ENCODE results near the gene CDNF. TPM values are rescaled to one million over a fixed set of nuclear protein-coding genes. Genes with fewer than 3 reads are reported as not detected.
A peak's percentile ranks its signal among the peaks of the same experiment; 100 is the strongest.
"Not testable (repeated sequence)": the region's sequence is repeated elsewhere in the genome, so short reads cannot be mapped to it uniquely, and the experiment has no call there.

Gene CDNF
- total RNA-seq, 6 experiments from 2014 or later = 0.52 to 1.5 (median 0.97) TPM

GRCh38 chr10:14878266-14879123 lies 40.7 kb upstream of the CDNF start, which contains the start of gene SUV39H2:
TSS of gene SUV39H2 (plus strand) at chr10:14878866. CDS start at chr10:14878889, 23 bp downstream.
- peak within 1 kb of the TSS; percentile 96 for H3K4me3 Mint-ChIP-seq
- TF ChIP-seq CTCF (IDR thresholded peaks at IDR 0.05) = no peak
- no peaks in the 10 kb centered on the region for H3K36me3 Mint-ChIP-seq (ENCODE audit: low read depth)
- peak; percentile 90 for DNase-seq
- H3K27me3 Mint-ChIP-seq (ENCODE audit: insufficient read depth) = no peaks in the 10 kb centered on the region
- peaks cover 36% of the 10 kb centered on the region for H3K4me1 Mint-ChIP-seq (ENCODE audit: low read depth)
- peak within 1 kb of the TSS; percentile 90 for H3K27ac Mint-ChIP-seq
- no peaks in the 10 kb centered on the region for H3K9me3 Mint-ChIP-seq

GRCh38 chr10:14876764-14877163 lies 38.9 kb upstream of the CDNF start:
- Mint-ChIP-seq H3K9me3 (no peaks in the 10 kb centered on the region), H3K27me3 (ENCODE audit: insufficient read depth) (no peaks in the 10 kb centered on the region), H3K36me3 (ENCODE audit: low read depth) (no peaks in the 10 kb centered on the region), H3K4me1 (ENCODE audit: low read depth) (peaks cover 48% of the 10 kb centered on the region), H3K27ac (no peak overlapping the region), H3K4me3 (peak overlapping the region; percentile 96)
- DNase-seq = no peak
- no peak for TF ChIP-seq CTCF (IDR thresholded peaks at IDR 0.05)

- DNase-seq = no peak
- no peaks in the 10 kb centered on the region for H3K9me3 Mint-ChIP-seq
- H3K27ac Mint-ChIP-seq = no peak overlapping the region
- H3K36me3 Mint-ChIP-seq (ENCODE audit: low read depth) = peaks cover 6% of the 10 kb centered on the region; the same call in 1 of the 2 replicates
- H3K4me1 Mint-ChIP-seq (ENCODE audit: low read depth) = peaks cover 48% of the 10 kb centered on the region
- H3K27me3 Mint-ChIP-seq (ENCODE audit: insufficient read depth) = no peaks in the 10 kb centered on the region
- H3K4me3 Mint-ChIP-seq = no peak overlapping the region
- no peak for TF ChIP-seq CTCF (IDR thresholded peaks at IDR 0.05)
Measured at GRCh38 chr10:14875941-14876340, 38.1 kb upstream of the CDNF start.

- Mint-ChIP-seq H3K36me3 (ENCODE audit: low read depth) (peaks cover 17% of the 10 kb centered on the region; the same call in 1 of the 2 replicates), H3K27me3 (ENCODE audit: insufficient read depth) (no peaks in the 10 kb centered on the region)
Measured at GRCh38 chr10:14873090-14873760, 35.4 kb upstream of the CDNF start.

GRCh38 chr10:14864871-14865270 lies 27.0 kb upstream of the CDNF start:
- H3K9me3 Mint-ChIP-seq; H3K27ac Mint-ChIP-seq; H3K4me1 Mint-ChIP-seq (ENCODE audit: low read depth); H3K4me3 Mint-ChIP-seq; H3K27me3 Mint-ChIP-seq (ENCODE audit: insufficient read depth); DNase-seq: not testable (repeated sequence)
- H3K36me3 Mint-ChIP-seq (ENCODE audit: low read depth) = peaks cover 15% of the 10 kb centered on the region

More at GRCh38 chr10:14873090-14873760, 35.4 kb upstream of the CDNF start:
- no peak for TF ChIP-seq CTCF (IDR thresholded peaks at IDR 0.05)
- no peaks in the 10 kb centered on the region for H3K9me3 Mint-ChIP-seq
- H3K4me3 Mint-ChIP-seq = peak overlapping the region; percentile 30; the same call in 1 of the 2 replicates
- peaks cover 38% of the 10 kb centered on the region for H3K4me1 Mint-ChIP-seq (ENCODE audit: low read depth)
- DNase-seq = peak; percentile 65
- peak overlapping the region; percentile 56 for H3K27ac Mint-ChIP-seq

GRCh38 chr10:14864466-14864865 lies 26.6 kb upstream of the CDNF start:
- H3K36me3 Mint-ChIP-seq (ENCODE audit: low read depth) = peaks cover 11% of the 10 kb centered on the region
- DNase-seq; H3K27me3 Mint-ChIP-seq (ENCODE audit: insufficient read depth); H3K27ac Mint-ChIP-seq; H3K9me3 Mint-ChIP-seq; H3K4me3 Mint-ChIP-seq; H3K4me1 Mint-ChIP-seq (ENCODE audit: low read depth): not testable (repeated sequence)

Measured in HFFc6 (cell line).